ENCODE measurements around the gene EPAS1. TPM values are rescaled to one million over a fixed set of nuclear protein-coding genes. Genes with fewer than 3 reads are reported as not detected.

EPAS1 gene
- total and polyA plus RNA-seq, 2 of the 8 experiments (the other 6 are each of a cell fraction or from before 2014, with no cell fraction given) = 2.0 to 4.9 TPM

DNA sequence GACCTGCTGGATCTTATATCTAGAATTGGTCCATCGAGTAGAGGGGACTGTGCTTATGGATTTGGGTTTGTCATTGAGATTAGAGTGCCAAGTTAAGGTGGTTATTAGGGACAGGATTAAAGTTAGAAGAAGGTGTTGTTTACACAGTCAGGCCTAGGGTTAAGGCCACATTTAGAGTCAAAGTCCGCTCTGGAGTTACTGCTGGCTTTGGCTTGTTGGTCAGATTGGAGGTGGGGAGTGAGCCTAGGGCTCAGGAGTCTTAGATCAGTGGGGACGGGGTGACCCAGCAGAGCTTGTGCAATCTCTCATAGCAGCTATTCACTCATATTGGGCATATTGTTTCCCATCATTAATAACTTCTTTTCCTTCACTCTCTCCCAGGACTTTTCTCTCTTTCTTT, 13.5 kb upstream of the EPAS1 start:
- peaks cover 0 to 7% (median 0%) of the 10 kb centered on the region in 4 experiments; a peak in 3 of 7 replicates for H3K4me1 ChIP-seq (replicated peaks in 1 of 4; ENCODE audit: control insufficient read depth in 3 of 4, insufficient read depth in 4 of 4, low read length in 3 of 4)
- ChIA-PET CTCF (ENCODE audit: partially characterized antibody) (interaction anchor here (0.7 to 2.6 kb wide), 2 partner anchors 11 to 84 kb away, joined by 3 to 17 read pairs; no protein-coding TSS in a partner anchor), POLR2A (ENCODE audit: partially characterized antibody) (no interaction called here)
- H3K79me2 ChIP-seq (ENCODE audit: control insufficient read depth in 1 of 2, insufficient read depth in 2 of 2, low read length in 2 of 2) = no peaks in the 10 kb centered on the region
- no peaks in the 10 kb centered on the region for H3K9me3 ChIP-seq (ENCODE audit: insufficient read depth in 2 of 2, low read depth in 1 of 2, low read length in 1 of 2)
- no peak overlapping the region for H3K4me2 ChIP-seq (ENCODE audit: insufficient read depth in 1 of 2, low read depth in 2 of 2, low read length in 2 of 2)
- no peak overlapping the region for H4K5ac ChIP-seq (ENCODE audit: insufficient read length, low read depth, low read length)
- H4K20me1 ChIP-seq (replicated peaks in 1 of 2; ENCODE audit: control insufficient read depth in 1 of 2, insufficient read depth in 2 of 2, low read length in 2 of 2) = no peaks in the 10 kb centered on the region
- H3K27me3 ChIP-seq (replicated peaks in 1 of 4; ENCODE audit: control insufficient read depth in 3 of 4, extremely low read depth in 1 of 4, insufficient read depth in 3 of 4, low read length in 3 of 4) = no peaks in the 10 kb centered on the region
- H2BK15ac ChIP-seq (ENCODE audit: low read length) = no peak overlapping the region
- H4K91ac ChIP-seq (replicated peaks; ENCODE audit: insufficient read length, low read length) = no peak overlapping the region
- no peaks in the 10 kb centered on the region for H3K79me1 ChIP-seq (ENCODE audit: low read depth, low read length)
- H2BK5ac ChIP-seq (ENCODE audit: low read depth, low read length) = no peak overlapping the region
- H3K9ac ChIP-seq (replicated peaks in 1 of 4; ENCODE audit: extremely low read depth in 1 of 4, low read depth in 3 of 4, low read length in 3 of 4) = no peak overlapping the region
- H4K8ac ChIP-seq (ENCODE audit: extremely low read depth, insufficient read depth, low read length) = no peak overlapping the region
- DNase-seq (ENCODE audit: low read depth in 1 of 2, low spot score in 2 of 2) (no peak), FAIRE-seq (no peak)
- H3K56ac ChIP-seq (replicated peaks; ENCODE audit: insufficient read length, low read depth, low read length) = no peak overlapping the region
- H3K18ac ChIP-seq (ENCODE audit: extremely low read depth, low read length) = no peak overlapping the region
- H2BK20ac ChIP-seq (ENCODE audit: low read length) = no peak overlapping the region
- H3K4ac ChIP-seq (replicated peaks; ENCODE audit: insufficient read length, low read depth, low read length) = no peak overlapping the region
- H3K23ac ChIP-seq (ENCODE audit: insufficient read length) = no peak overlapping the region
- no peak overlapping the region for H2AFZ ChIP-seq (ENCODE audit: low read length)
- H3K27ac ChIP-seq (ENCODE audit: low read depth, low read length) = no peak overlapping the region
- H3K36me3 ChIP-seq (ENCODE audit: control insufficient read depth in 2 of 4, insufficient read depth in 4 of 4, low read length in 3 of 4) = no peaks in the 10 kb centered on the region
- no peak overlapping the region for H3K4me3 ChIP-seq (ENCODE audit: extremely low read depth in 1 of 4, insufficient read depth in 2 of 4, low read depth in 3 of 4, low read length in 4 of 4)
- WGBS, 2 experiments (ENCODE audit: extremely low coverage in 1 of 2, insufficient coverage in 1 of 2, insufficient read length in 1 of 2, insufficient replicate concordance in 2 of 2, low coverage in 1 of 2, low lambda C conversion rate in 2 of 2, missing lambda C conversion rate in 1 of 2) = 90% methylated on average over 3 of the region's 3 CpGs; no CpG with 5 or more reads in 1 of the 2 experiments
- TF ChIP-seq NANOG (IDR thresholded peaks at IDR 0.05; ENCODE audit: insufficient read depth, low read depth, low read length, poor library complexity, severe bottlenecking) = no peak
- TF ChIP-seq BACH1 (IDR thresholded peaks at IDR 0.05; ENCODE audit: low read length) = no peak
- H3K23me2 ChIP-seq (ENCODE audit: low read depth, low read length) = no peaks in the 10 kb centered on the region; the same call in 1 of the 2 replicates
- no peak overlapping the region for H2AK5ac ChIP-seq (ENCODE audit: low read depth, low read length)
- H2BK120ac ChIP-seq (replicated peaks; ENCODE audit: low read depth, low read length) = no peak overlapping the region
- H3K14ac ChIP-seq (ENCODE audit: insufficient read length) = no peak overlapping the region
- H2BK12ac ChIP-seq (ENCODE audit: low read depth, low read length) = no peak overlapping the region
